Coronary artery (tissue), 2 donors: ENCODE measurements around the gene HELLS.
A peak's percentile ranks its signal among the peaks of the same experiment; 100 is the strongest.
"Not testable (repeated sequence)": the region's sequence is repeated elsewhere in the genome, so short reads cannot be mapped to it uniquely, and the experiment has no call there.

Experiments used
- DNase-seq: peaks from one replicate; pipeline ENCODE4 v3.0.0-alpha.2; 2017; ENCODE audit warnings: low spot score
- H3K27ac ChIP-seq, 2 donors: fragments of 200-600 bp; sonication (generic); one replicate each; pipeline ENCODE4 v1.5.1; 2016 to 2019
- H3K4me3 ChIP-seq: fragments of 200-600 bp; sonication (generic); 2 replicates; pipeline ENCODE4 v1.5.1; 2016; ENCODE audit warnings: mild to moderate bottlenecking, moderate library complexity
- TF ChIP-seq, protein P1 (sequence below): fragments of 200-600 bp; sonication (generic); IDR thresholded peaks from one replicate; pipeline ENCODE4 v1.5.1; 2019; ENCODE audit warnings: antibody characterized with exemption

HELLS gene

GRCh38 chr10:94630017-94630688 is 84.6 kb downstream of the HELLS start:
- Histone ChIP-seq H3K27ac (no peak overlapping the region), H3K4me3 (no peak overlapping the region)
- TF ChIP-seq, protein P1, sequence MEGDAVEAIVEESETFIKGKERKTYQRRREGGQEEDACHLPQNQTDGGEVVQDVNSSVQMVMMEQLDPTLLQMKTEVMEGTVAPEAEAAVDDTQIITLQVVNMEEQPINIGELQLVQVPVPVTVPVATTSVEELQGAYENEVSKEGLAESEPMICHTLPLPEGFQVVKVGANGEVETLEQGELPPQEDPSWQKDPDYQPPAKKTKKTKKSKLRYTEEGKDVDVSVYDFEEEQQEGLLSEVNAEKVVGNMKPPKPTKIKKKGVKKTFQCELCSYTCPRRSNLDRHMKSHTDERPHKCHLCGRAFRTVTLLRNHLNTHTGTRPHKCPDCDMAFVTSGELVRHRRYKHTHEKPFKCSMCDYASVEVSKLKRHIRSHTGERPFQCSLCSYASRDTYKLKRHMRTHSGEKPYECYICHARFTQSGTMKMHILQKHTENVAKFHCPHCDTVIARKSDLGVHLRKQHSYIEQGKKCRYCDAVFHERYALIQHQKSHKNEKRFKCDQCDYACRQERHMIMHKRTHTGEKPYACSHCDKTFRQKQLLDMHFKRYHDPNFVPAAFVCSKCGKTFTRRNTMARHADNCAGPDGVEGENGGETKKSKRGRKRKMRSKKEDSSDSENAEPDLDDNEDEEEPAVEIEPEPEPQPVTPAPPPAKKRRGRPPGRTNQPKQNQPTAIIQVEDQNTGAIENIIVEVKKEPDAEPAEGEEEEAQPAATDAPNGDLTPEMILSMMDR: peak; percentile 4
- no peak for DNase-seq

GRCh38 chr10:94631077-94631875 is 85.7 kb downstream of the HELLS start:
- DNase-seq: no peak
- TF ChIP-seq, protein P1: no peak
- H3K4me3 ChIP-seq: no peak overlapping the region
- H3K27ac ChIP-seq: no peak overlapping the region

- no peak overlapping the region for H3K4me3 ChIP-seq
- TF ChIP-seq, protein P1: no peak
- no peak for DNase-seq
- H3K27ac ChIP-seq: no peak overlapping the region
Measured at GRCh38 chr10:94632954-94633353, 87.4 kb downstream of the HELLS start.

- H3K4me3 ChIP-seq, H3K27ac ChIP-seq, DNase-seq: not testable (repeated sequence)
Measured at GRCh38 chr10:94638097-94638496, 92.5 kb downstream of the HELLS start.

GRCh38 chr10:94639902-94640301 is 94.3 kb downstream of the HELLS start:
- TF ChIP-seq, protein P1: no peak
- no peak for DNase-seq
- no peak overlapping the region for H3K4me3 ChIP-seq
- H3K27ac ChIP-seq: no peak overlapping the region

- no peak for DNase-seq
- TF ChIP-seq, protein P1: no peak
- no peak overlapping the region for H3K4me3 ChIP-seq
- no peak overlapping the region for H3K27ac ChIP-seq
Measured at GRCh38 chr10:94640562-94640961, 95.0 kb downstream of the HELLS start.

DNA sequence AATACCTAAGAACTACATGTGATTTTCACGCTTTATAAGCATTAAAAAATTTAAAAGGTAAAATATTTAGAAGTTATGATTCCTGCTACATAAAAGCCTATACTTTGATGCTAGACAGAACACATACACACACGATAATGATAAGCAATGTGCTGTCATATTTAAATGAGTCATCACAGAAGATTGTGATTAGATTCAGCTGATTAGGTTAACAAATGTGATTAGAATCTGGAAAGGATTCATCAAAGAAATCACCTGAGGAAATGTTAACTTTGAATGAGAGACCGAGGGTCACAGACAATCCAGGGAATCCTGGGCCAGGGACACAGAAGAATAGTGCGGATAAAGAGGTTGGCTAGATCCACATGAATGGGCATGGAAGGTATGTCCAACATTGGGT is 95.9 kb downstream of the HELLS start:
- DNase-seq: no peak
- TF ChIP-seq, protein P1: no peak
- Histone ChIP-seq H3K4me3 (no peak overlapping the region), H3K27ac (no peak overlapping the region)
